Stimulated activated CD4-positive, alpha-beta T cell treated with anti-CD3 and anti-CD28 coated beads, TNF-alpha, amount 100 ng/mL, for 4 hours (primary cell): ENCODE measurements around the gene BAIAP3.
"Not testable (repeated sequence)": the region's sequence is repeated elsewhere in the genome, so short reads cannot be mapped to it uniquely, and the experiment has no call there.

ENCODE experiments used
- DNase-seq, 3 experiments: peaks; one replicate each; pipeline ENCODE4 v3.0.0-alpha.2; 2020; ENCODE audit warnings: low read depth in 3 of 3

Gene BAIAP3

GRCh38 chr16:1333149-1333812 lies at the start of gene BAIAP3:
Gene BAIAP3, plus strand, starts transcription at chr16:1333645. Its CDS starts 4,905 bp downstream, at chr16:1338550.
- no peak for DNase-seq

- DNase-seq, result no peak
These were observed 49.3 kb upstream of the BAIAP3 start for GRCh38 chr16:1283996-1284616.

- no peak for DNase-seq
These were observed 47.6 kb upstream of the BAIAP3 start for GRCh38 chr16:1285669-1286512.

GRCh38 chr16:1286513-1287094 lies 46.8 kb upstream of the BAIAP3 start:
- DNase-seq, result no peak

GRCh38 chr16:1287982-1288670 lies 45.3 kb upstream of the BAIAP3 start:
- DNase-seq, result no peak

- no peak for DNase-seq
These were observed 44.5 kb upstream of the BAIAP3 start for GRCh38 chr16:1288813-1289476.

GRCh38 chr16:1289477-1289866 lies 44.0 kb upstream of the BAIAP3 start:
- DNase-seq, result no peak

- no peak for DNase-seq
These were observed 43.4 kb upstream of the BAIAP3 start for GRCh38 chr16:1290063-1290501.

- no peak for DNase-seq
These were observed 42.4 kb upstream of the BAIAP3 start for GRCh38 chr16:1290860-1291575.

GRCh38 chr16:1291576-1291974 lies 41.9 kb upstream of the BAIAP3 start:
- DNase-seq, result no peak

- DNase-seq, result not testable (repeated sequence)
These were observed 41.2 kb upstream of the BAIAP3 start for GRCh38 chr16:1292208-1292607.

GRCh38 chr16:1292808-1293207 lies 40.6 kb upstream of the BAIAP3 start:
- not testable (repeated sequence) for DNase-seq

GRCh38 chr16:1293921-1294656 lies 39.4 kb upstream of the BAIAP3 start:
- no peak for DNase-seq

GRCh38 chr16:1295465-1295864 lies 38.0 kb upstream of the BAIAP3 start:
- no peak for DNase-seq

GRCh38 chr16:1296688-1297017 lies 36.8 kb upstream of the BAIAP3 start:
- DNase-seq, result not testable (repeated sequence)

- no peak for DNase-seq
These were observed 36.3 kb upstream of the BAIAP3 start for GRCh38 chr16:1297018-1297696.

GRCh38 chr16:1298406-1298805 lies 35.0 kb upstream of the BAIAP3 start:
- DNase-seq, result no peak

GRCh38 chr16:1299012-1299867 lies 34.2 kb upstream of the BAIAP3 start:
- no peak for DNase-seq
